ENCODE results near the gene MAPK7. TPM values are rescaled to one million over a fixed set of nuclear protein-coding genes. Genes with fewer than 3 reads are reported as not detected.

MAPK7 gene
- total RNA-seq (19.9 and 26.1 TPM in 2 replicates), polyA plus RNA-seq (36.9 and 49.0 TPM in 2 replicates)

- Histone ChIP-seq H3K79me2 (peaks cover 27% of the 10 kb centered on the region), H3K9me3 (ENCODE audit: low read depth) (no peaks in the 10 kb centered on the region), H3K4me1 (ENCODE audit: insufficient read depth) (peaks cover 6% of the 10 kb centered on the region), H3K4me2 (peak within 1 kb of the TSS; percentile 94), H3K9me2 (replicated peaks; ENCODE audit: insufficient read depth) (no peaks in the 10 kb centered on the region), H4K20me1 (ENCODE audit: insufficient read depth, poor library complexity, severe bottlenecking) (no peaks in the 10 kb centered on the region), H2AFZ (peak within 1 kb of the TSS; percentile 34), H3K27me3 (no peaks in the 10 kb centered on the region), H3K36me3 (replicated peaks; ENCODE audit: insufficient read depth, low read depth) (no peaks in the 10 kb centered on the region), H3K4me3 (peak within 1 kb of the TSS; percentile 47), H3K27ac (peak within 1 kb of the TSS; percentile 95)
- peak; percentile 42 for DNase-seq (ENCODE audit: low spot score)
- TF ChIP-seq, protein P1, sequence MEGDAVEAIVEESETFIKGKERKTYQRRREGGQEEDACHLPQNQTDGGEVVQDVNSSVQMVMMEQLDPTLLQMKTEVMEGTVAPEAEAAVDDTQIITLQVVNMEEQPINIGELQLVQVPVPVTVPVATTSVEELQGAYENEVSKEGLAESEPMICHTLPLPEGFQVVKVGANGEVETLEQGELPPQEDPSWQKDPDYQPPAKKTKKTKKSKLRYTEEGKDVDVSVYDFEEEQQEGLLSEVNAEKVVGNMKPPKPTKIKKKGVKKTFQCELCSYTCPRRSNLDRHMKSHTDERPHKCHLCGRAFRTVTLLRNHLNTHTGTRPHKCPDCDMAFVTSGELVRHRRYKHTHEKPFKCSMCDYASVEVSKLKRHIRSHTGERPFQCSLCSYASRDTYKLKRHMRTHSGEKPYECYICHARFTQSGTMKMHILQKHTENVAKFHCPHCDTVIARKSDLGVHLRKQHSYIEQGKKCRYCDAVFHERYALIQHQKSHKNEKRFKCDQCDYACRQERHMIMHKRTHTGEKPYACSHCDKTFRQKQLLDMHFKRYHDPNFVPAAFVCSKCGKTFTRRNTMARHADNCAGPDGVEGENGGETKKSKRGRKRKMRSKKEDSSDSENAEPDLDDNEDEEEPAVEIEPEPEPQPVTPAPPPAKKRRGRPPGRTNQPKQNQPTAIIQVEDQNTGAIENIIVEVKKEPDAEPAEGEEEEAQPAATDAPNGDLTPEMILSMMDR (IDR thresholded peaks at IDR 0.05; ENCODE audit: poor library complexity): no peak
- TF ChIP-seq EZH2 (IDR thresholded peaks at IDR 0.05; ENCODE audit: borderline replicate concordance) (no peak), EZH2phosphoT487 (IDR thresholded peaks at IDR 0.05; ENCODE audit: low read depth, severe bottlenecking, unreplicated experiment) (no peak)
- WGBS (ENCODE audit: low lambda C conversion rate, missing lambda C conversion rate): 7% methylated on average over 48 of the region's 69 CpGs
These were observed at the start of gene MAPK7 for GRCh38 chr17:19378416-19379360. Gene MAPK7, plus strand, starts transcription at chr17:19378498. Its CDS starts 403 bp downstream, at chr17:19378901.

GRCh38 chr17:19329136-19329535 lies 49.2 kb upstream of the MAPK7 start:
- Histone ChIP-seq H3K4me3 (no peak overlapping the region), H3K79me2 (no peaks in the 10 kb centered on the region), H2AFZ (no peak overlapping the region), H3K4me2 (no peak overlapping the region), H3K27me3 (no peaks in the 10 kb centered on the region), H3K27ac (no peak overlapping the region), H3K36me3 (replicated peaks; ENCODE audit: insufficient read depth, low read depth) (no peaks in the 10 kb centered on the region), H4K20me1 (ENCODE audit: insufficient read depth, poor library complexity, severe bottlenecking) (no peaks in the 10 kb centered on the region), H3K9me2 (replicated peaks; ENCODE audit: insufficient read depth) (no peaks in the 10 kb centered on the region), H3K9me3 (ENCODE audit: low read depth) (no peaks in the 10 kb centered on the region), H3K4me1 (ENCODE audit: insufficient read depth) (no peaks in the 10 kb centered on the region)
- TF ChIP-seq EZH2phosphoT487 (IDR thresholded peaks at IDR 0.05; ENCODE audit: low read depth, severe bottlenecking, unreplicated experiment) (no peak), EZH2 (IDR thresholded peaks at IDR 0.05; ENCODE audit: borderline replicate concordance) (no peak)
- TF ChIP-seq, protein P1 (IDR thresholded peaks at IDR 0.05; ENCODE audit: poor library complexity): no peak
- no peak for DNase-seq (ENCODE audit: low spot score)
- whole genome bisulfite sequencing (ENCODE audit: low lambda C conversion rate, missing lambda C conversion rate): 96% methylated on average over 2 of the region's 2 CpGs

GRCh38 chr17:19329839-19330238 lies 48.5 kb upstream of the MAPK7 start:
- WGBS (ENCODE audit: low lambda C conversion rate, missing lambda C conversion rate): 96% methylated on average over 2 of the region's 2 CpGs
- no peaks in the 10 kb centered on the region for H3K36me3 ChIP-seq (replicated peaks; ENCODE audit: insufficient read depth, low read depth)

More at GRCh38 chr17:19329839-19330238, 48.5 kb upstream of the MAPK7 start:
- no peaks in the 10 kb centered on the region for H4K20me1 ChIP-seq (ENCODE audit: insufficient read depth, poor library complexity, severe bottlenecking)
- no peaks in the 10 kb centered on the region for H3K4me1 ChIP-seq (ENCODE audit: insufficient read depth)
- H3K9me2 ChIP-seq (replicated peaks; ENCODE audit: insufficient read depth): no peaks in the 10 kb centered on the region
- no peak overlapping the region for H2AFZ ChIP-seq
- TF ChIP-seq EZH2phosphoT487 (IDR thresholded peaks at IDR 0.05; ENCODE audit: low read depth, severe bottlenecking, unreplicated experiment): no peak
- TF ChIP-seq EZH2 (IDR thresholded peaks at IDR 0.05; ENCODE audit: borderline replicate concordance): no peak
- TF ChIP-seq, protein P1 (IDR thresholded peaks at IDR 0.05; ENCODE audit: poor library complexity): no peak
- no peaks in the 10 kb centered on the region for H3K9me3 ChIP-seq (ENCODE audit: low read depth)
- H3K4me2 ChIP-seq: no peak overlapping the region
- H3K4me3 ChIP-seq: no peak overlapping the region
- no peaks in the 10 kb centered on the region for H3K79me2 ChIP-seq
- no peak for DNase-seq (ENCODE audit: low spot score)
- H3K27me3 ChIP-seq: no peaks in the 10 kb centered on the region
- H3K27ac ChIP-seq: no peak overlapping the region
